WTC11 (cell line): ENCODE data around the gene SP3. TPM values are rescaled to one million over a fixed set of nuclear protein-coding genes. Genes with fewer than 3 reads are reported as not detected.

Experiments
- ATAC-seq: fragments of 200-7000 bp; cut with Tn5 transposase; 2 replicates; pipeline ENCODE4 v1.10.0; 2021; ENCODE audit warnings: mild to moderate bottlenecking, moderate library complexity
- CTCF ChIA-PET: fragments of 300-600 bp; sonication (Branson Sonifier 250); formaldehyde crosslinking; loops from one replicate; lab custom pipeline; 2021; ENCODE audit warnings: antibody characterized with exemption; lab: Charles Lee
- POLR2A ChIA-PET: fragments of 350-600 bp; sonication (Branson Sonifier 250); formaldehyde crosslinking; loops from one replicate; lab custom pipeline; 2021; ENCODE audit warnings: antibody characterized with exemption; lab: Charles Lee
- DNase-seq: peaks from one replicate; pipeline ENCODE4 v3.0.0; 2021; ENCODE audit warnings: low spot score
- H3K27ac Mint-ChIP-seq: 2 replicates; pipeline ENCODE4 v1.8.0; 2021; ENCODE audit warnings: mixed read lengths
- H3K27me3 Mint-ChIP-seq: 2 replicates; pipeline ENCODE4 v1.8.0; 2021; ENCODE audit warnings: low read depth, mild to moderate bottlenecking, moderate library complexity, mixed read lengths
- H3K36me3 Mint-ChIP-seq: 2 replicates; pipeline ENCODE4 v1.8.0; 2021; ENCODE audit warnings: mixed read lengths
- H3K4me1 Mint-ChIP-seq: 2 replicates; pipeline ENCODE4 v1.8.0; 2022; ENCODE audit warnings: mixed read lengths
- H3K4me3 Mint-ChIP-seq: 2 replicates; pipeline ENCODE4 v1.8.0; 2021; ENCODE audit warnings: mild to moderate bottlenecking, moderate library complexity, mixed read lengths
- H3K9me3 Mint-ChIP-seq: 2 replicates; pipeline ENCODE4 v1.8.0; 2021; ENCODE audit warnings: mixed read lengths
- ATF2 ChIP-seq: sonication (generic); formaldehyde crosslinking; IDR thresholded peaks from 2 replicates; pipeline ENCODE4 v1.8.1; 2022; ENCODE audit warnings: low read depth, missing genetic modification reagents, borderline replicate concordance
- CTCF ChIP-seq: fragments of 200-600 bp; IDR thresholded peaks from 2 replicates; pipeline ENCODE4 v1.8.0; 2022; ENCODE audit warnings: antibody characterized with exemption
- E2F1 ChIP-seq: sonication (generic); formaldehyde crosslinking; IDR thresholded peaks from 2 replicates; pipeline ENCODE4 v1.8.0; 2022; ENCODE audit warnings: mild to moderate bottlenecking, missing genetic modification reagents
- E2F4 ChIP-seq: sonication (generic); formaldehyde crosslinking; IDR thresholded peaks from 2 replicates; pipeline ENCODE4 v1.8.1; 2022; ENCODE audit warnings: low read depth, mild to moderate bottlenecking, moderate library complexity, missing genetic modification reagents, borderline replicate concordance
- FOXP1 ChIP-seq: sonication (generic); formaldehyde crosslinking; IDR thresholded peaks from 2 replicates; pipeline ENCODE4 v1.8.0; 2022; ENCODE audit warnings: missing genetic modification reagents, mild to moderate bottlenecking, moderate library complexity, borderline replicate concordance
- GABPB1 ChIP-seq: sonication (generic); formaldehyde crosslinking; IDR thresholded peaks from 2 replicates; pipeline ENCODE4 v1.8.1; 2023; ENCODE audit warnings: mild to moderate bottlenecking, missing genetic modification reagents
- NFE2L1 ChIP-seq: sonication (generic); formaldehyde crosslinking; IDR thresholded peaks from 2 replicates; pipeline ENCODE4 v1.8.1; 2023; ENCODE audit warnings: missing genetic modification reagents
- NFYB ChIP-seq: sonication (generic); formaldehyde crosslinking; conservative IDR thresholded peaks from 2 replicates; pipeline ENCODE4 v1.8.0; 2022; ENCODE audit warnings: low read depth, missing genetic modification reagents
- PRDM15 ChIP-seq: sonication (generic); formaldehyde crosslinking; IDR thresholded peaks from 2 replicates; pipeline ENCODE4 v1.8.0; 2022; ENCODE audit warnings: missing genetic modification reagents
- SP1 ChIP-seq: sonication (generic); formaldehyde crosslinking; conservative IDR thresholded peaks from 2 replicates; pipeline ENCODE4 v1.8.1; 2022; ENCODE audit warnings: missing genetic modification reagents
- TEAD4 ChIP-seq: sonication (generic); formaldehyde crosslinking; IDR thresholded peaks from 2 replicates; pipeline ENCODE4 v1.8.0; 2022; ENCODE audit warnings: mild to moderate bottlenecking, missing genetic modification reagents
- USF1 ChIP-seq: sonication (generic); formaldehyde crosslinking; IDR thresholded peaks from 2 replicates; pipeline ENCODE4 v1.8.0; 2022; ENCODE audit warnings: mild to moderate bottlenecking, missing genetic modification reagents
- ZNF423 ChIP-seq: fragments of 250-450 bp; sonication (Bioruptor Pico); IDR thresholded peaks from 2 replicates; pipeline ENCODE4 v2.1.2; 2022; ENCODE audit warnings: mild to moderate bottlenecking, moderate library complexity
- ZNF532 ChIP-seq: fragments of 250-450 bp; sonication (Bioruptor Pico); IDR thresholded peaks from 2 replicates; pipeline ENCODE4 v1.9.0; 2021; ENCODE audit warnings: mild to moderate bottlenecking, borderline replicate concordance
- total RNA-seq: library from RNA; stranded (reverse); gene quantifications from 3 replicates; pipeline ENCODE4 v1.2.3, GENCODE V29; 2021

The SP3 gene
- total RNA-seq, 1 experiment from 2014 or later = 88.5 TPM

GRCh38 chr2:173906626-173907025 lies 58.5 kb downstream of the SP3 start:
- no peak for DNase-seq
- POLR2A ChIA-PET = no interaction called here
- H3K4me1 Mint-ChIP-seq = no peaks in the 10 kb centered on the region
- CTCF ChIA-PET = no interaction called here
- H3K36me3 Mint-ChIP-seq = peaks cover 44% of the 10 kb centered on the region
- no peaks in the 10 kb centered on the region for H3K27me3 Mint-ChIP-seq
- no peak overlapping the region for H3K4me3 Mint-ChIP-seq
- no peaks in the 10 kb centered on the region for H3K9me3 Mint-ChIP-seq
- ATAC-seq = no peak
- no peak overlapping the region for H3K27ac Mint-ChIP-seq
- TF ChIP-seq ATF2 (CRISPR knock-in tag) (no peak), E2F1 (no peak), PRDM15 (CRISPR knock-in tag) (no peak), CTCF (no peak), GABPB1 (CRISPR knock-in tag) (no peak)

- no peaks in the 10 kb centered on the region for H3K4me1 Mint-ChIP-seq
- CTCF ChIA-PET = no interaction called here
- no peak overlapping the region for H3K4me3 Mint-ChIP-seq
- TF ChIP-seq NFE2L1 (CRISPR knock-in tag) (no peak), ZNF423 (no peak), USF1 (CRISPR knock-in tag) (no peak), ZNF532 (no peak), NFYB (CRISPR knock-in tag) (no peak), FOXP1 (CRISPR knock-in tag) (no peak), TEAD4 (CRISPR knock-in tag) (no peak), ATF2 (CRISPR knock-in tag) (no peak), E2F4 (no peak), SP1 (CRISPR knock-in tag) (no peak)
- TF ChIP-seq, all 79 proteins: peak for 0
- DNase-seq (no peak), ATAC-seq (no peak)
- Mint-ChIP-seq H3K36me3 (peaks cover 23% of the 10 kb centered on the region), H3K27me3 (no peaks in the 10 kb centered on the region), H3K27ac (no peak overlapping the region), H3K9me3 (no peaks in the 10 kb centered on the region)
- POLR2A ChIA-PET = no interaction called here
Observed at GRCh38 chr2:173903601-173904394, 61.4 kb downstream of the SP3 start.
